ENCODE data around the gene VWC2L. TPM values are rescaled to one million over a fixed set of nuclear protein-coding genes. Genes with fewer than 3 reads are reported as not detected.
A peak's percentile ranks its signal among the peaks of the same experiment; 100 is the strongest.

The VWC2L gene
- total and polyA plus RNA-seq, 2 experiments from 2014 or later: not detected

DNA sequence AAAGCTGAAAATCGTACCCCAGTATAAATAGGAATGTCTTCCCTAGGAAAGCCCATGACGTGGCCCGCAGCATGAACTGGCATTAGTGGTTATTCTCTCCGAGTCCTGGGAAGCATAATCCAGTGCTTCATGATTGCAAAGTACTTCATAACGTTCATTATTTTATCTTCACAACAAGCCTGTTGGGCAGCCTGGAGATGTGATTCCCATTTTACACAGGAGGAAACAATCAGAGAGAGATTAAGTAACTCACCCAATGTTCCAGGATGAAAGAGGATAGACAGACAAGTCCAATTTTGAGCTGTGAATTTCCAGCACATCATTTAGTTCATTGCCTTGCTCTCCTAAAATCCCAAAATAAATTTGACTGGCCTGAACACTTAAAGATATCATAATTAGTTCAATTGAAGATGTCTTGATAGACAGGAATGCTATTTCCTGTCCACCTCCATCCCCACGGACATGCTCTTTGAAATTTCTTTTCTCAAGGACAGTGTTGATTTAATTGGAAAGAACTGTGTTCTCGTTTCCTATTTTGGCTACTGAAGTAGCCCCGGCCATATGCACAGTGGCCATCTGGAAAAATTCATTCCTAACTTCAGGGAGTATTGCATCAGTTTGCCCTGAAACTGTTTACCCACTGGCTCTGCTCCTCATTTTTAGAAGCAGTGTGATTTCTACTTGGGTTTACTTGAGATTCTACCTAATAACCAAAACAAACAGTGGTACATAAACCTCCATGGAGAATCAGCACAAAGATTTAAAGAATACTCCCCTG is 93.9 kb downstream of the VWC2L start:
- 15 to 17% methylated on average over 8 of the region's 8 CpGs for WGBS, 2 experiments (ENCODE audit: low coverage in 1 of 2, low lambda C conversion rate in 2 of 2, missing lambda C conversion rate in 2 of 2)

DNA sequence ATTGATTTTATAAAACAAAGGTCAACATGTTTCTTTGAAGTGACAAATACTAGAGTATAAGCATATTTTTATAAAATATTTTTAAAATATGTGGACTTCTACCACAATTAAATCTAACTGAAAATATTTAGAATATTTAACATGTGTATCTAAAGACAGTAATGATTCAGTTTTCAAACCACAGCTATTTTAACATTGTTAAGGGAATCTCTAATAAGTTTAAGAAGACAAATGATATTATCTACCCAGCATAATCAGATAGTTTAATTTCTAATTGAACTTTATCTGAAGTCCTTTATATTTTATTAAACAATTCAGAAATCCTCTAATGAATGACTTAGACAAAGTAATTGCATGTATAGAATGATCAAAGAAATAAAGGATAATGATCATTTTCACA is 96.2 kb downstream of the VWC2L start:
- H3K9ac ChIP-seq: no peak overlapping the region
- H3K4me3 ChIP-seq: no peak overlapping the region
- H3F3A ChIP-seq (ENCODE audit: insufficient read depth): no peaks in the 10 kb centered on the region
- H4K20me1 ChIP-seq (ENCODE audit: insufficient read depth): no peaks in the 10 kb centered on the region
- DNase-seq: no peak
- no peaks in the 10 kb centered on the region for H3K9me2 ChIP-seq (ENCODE audit: insufficient read depth)
- H3K27ac ChIP-seq: no peak overlapping the region
- no peak overlapping the region for H3K4me2 ChIP-seq (ENCODE audit: unreplicated experiment)
- in situ Hi-C loops (cut with MboI): no loop called here
- H3K79me2 ChIP-seq (ENCODE audit: insufficient read depth): no peaks in the 10 kb centered on the region
- H3K4me1 ChIP-seq (ENCODE audit: insufficient read depth): no peaks in the 10 kb centered on the region
- no peaks in the 10 kb centered on the region for H3K36me3 ChIP-seq (ENCODE audit: low read depth)
- H3K27me3 ChIP-seq (replicated peaks; ENCODE audit: insufficient read depth): no peaks in the 10 kb centered on the region
- no peak overlapping the region for H2AFZ ChIP-seq
- H3K9me3 ChIP-seq (ENCODE audit: low read depth): no peaks in the 10 kb centered on the region
- TF ChIP-seq EZH2 (IDR thresholded peaks at IDR 0.05; ENCODE audit: insufficient read depth, poor library complexity, severe bottlenecking) (no peak), EZH2phosphoT487 (IDR thresholded peaks at IDR 0.05; ENCODE audit: insufficient read depth, low read depth) (no peak)

More for the DNA sequence above, 93.9 kb downstream of the VWC2L start:
- Histone ChIP-seq H4K20me1 (ENCODE audit: insufficient read depth) (no peaks in the 10 kb centered on the region), H3K36me3 (ENCODE audit: low read depth) (no peaks in the 10 kb centered on the region), H3K4me3 (no peak overlapping the region), H3K79me2 (ENCODE audit: insufficient read depth) (no peaks in the 10 kb centered on the region), H3K4me1 (ENCODE audit: insufficient read depth) (no peaks in the 10 kb centered on the region), H3K9me2 (ENCODE audit: insufficient read depth) (no peaks in the 10 kb centered on the region), H3K9me3 (ENCODE audit: low read depth) (no peaks in the 10 kb centered on the region), H3K9ac (no peak overlapping the region), H2AFZ (0 out of 2 replicates have a peak overlapping the region, but pooled peaks have one; percentile 16), H3K27ac (no peak overlapping the region), H3F3A (ENCODE audit: insufficient read depth) (no peaks in the 10 kb centered on the region), H3K27me3 (replicated peaks; ENCODE audit: insufficient read depth) (no peaks in the 10 kb centered on the region), H3K4me2 (ENCODE audit: unreplicated experiment) (no peak overlapping the region)
- in situ Hi-C loops (cut with MboI): no loop called here
- no peak for TF ChIP-seq EZH2 (IDR thresholded peaks at IDR 0.05; ENCODE audit: insufficient read depth, poor library complexity, severe bottlenecking)
- TF ChIP-seq EZH2phosphoT487 (IDR thresholded peaks at IDR 0.05; ENCODE audit: insufficient read depth, low read depth): no peak
- DNase-seq: no peak

DNA sequence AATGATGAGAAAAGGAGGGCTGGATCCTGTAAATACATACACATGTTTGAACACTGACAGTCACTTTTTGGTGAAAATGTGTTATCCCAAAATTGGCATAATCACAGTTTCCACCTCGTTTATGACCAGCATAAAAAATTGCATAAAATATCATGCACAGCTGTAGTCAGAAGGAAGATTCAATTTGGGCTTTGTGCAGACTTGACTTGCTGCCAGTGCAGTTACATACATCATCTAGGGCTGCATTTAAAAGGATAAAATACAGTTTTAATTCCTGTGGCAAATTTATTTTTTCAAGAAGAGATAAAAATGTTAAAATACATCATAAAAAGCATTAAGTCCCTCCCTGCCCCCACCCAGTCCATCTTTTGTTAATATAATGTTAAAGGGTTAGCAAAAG is 103.8 kb downstream of the VWC2L start:
- Histone ChIP-seq H3K27me3 (replicated peaks; ENCODE audit: insufficient read depth) (no peaks in the 10 kb centered on the region), H3K27ac (no peak overlapping the region), H3K9ac (no peak overlapping the region), H3K36me3 (ENCODE audit: low read depth) (no peaks in the 10 kb centered on the region), H3K79me2 (ENCODE audit: insufficient read depth) (no peaks in the 10 kb centered on the region), H3K4me1 (ENCODE audit: insufficient read depth) (no peaks in the 10 kb centered on the region), H3K9me3 (ENCODE audit: low read depth) (no peaks in the 10 kb centered on the region), H2AFZ (no peak overlapping the region), H3K4me3 (no peak overlapping the region), H4K20me1 (ENCODE audit: insufficient read depth) (no peaks in the 10 kb centered on the region), H3K9me2 (ENCODE audit: insufficient read depth) (no peaks in the 10 kb centered on the region), H3F3A (ENCODE audit: insufficient read depth) (no peaks in the 10 kb centered on the region), H3K4me2 (ENCODE audit: unreplicated experiment) (no peak overlapping the region)
- no peak for DNase-seq
- in situ Hi-C loops (cut with MboI): no loop called here
- 0% methylated on average over 1 of the region's 1 CpG for WGBS, 2 experiments (ENCODE audit: low coverage in 1 of 2, low lambda C conversion rate in 2 of 2, missing lambda C conversion rate in 2 of 2)
- TF ChIP-seq EZH2phosphoT487 (IDR thresholded peaks at IDR 0.05; ENCODE audit: insufficient read depth, low read depth) (no peak), EZH2 (IDR thresholded peaks at IDR 0.05; ENCODE audit: insufficient read depth, poor library complexity, severe bottlenecking) (no peak)

DNA sequence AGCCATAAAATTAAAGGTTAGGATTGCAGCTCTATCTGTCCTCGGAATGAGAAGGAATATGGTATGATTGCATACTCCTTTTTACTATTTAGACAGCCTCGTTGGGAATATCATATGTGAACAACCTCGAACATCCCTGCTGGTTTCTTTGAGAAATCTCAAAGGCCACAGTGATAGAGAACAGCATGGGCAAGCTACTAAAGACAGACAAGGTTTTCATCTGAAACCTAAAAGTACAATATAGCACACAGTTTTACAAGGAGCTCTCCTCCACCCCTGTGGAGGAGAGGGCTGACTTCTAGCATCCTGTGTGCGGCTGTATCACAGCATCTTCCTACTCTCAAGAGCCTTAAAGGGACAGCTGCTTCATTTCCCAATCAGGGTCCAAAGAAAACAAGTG is 104.3 kb downstream of the VWC2L start:
- Histone ChIP-seq H3K4me2 (ENCODE audit: unreplicated experiment) (no peak overlapping the region), H3K27me3 (replicated peaks; ENCODE audit: insufficient read depth) (no peaks in the 10 kb centered on the region), H3K4me3 (no peak overlapping the region), H3K27ac (no peak overlapping the region), H2AFZ (no peak overlapping the region), H3K9me3 (ENCODE audit: low read depth) (no peaks in the 10 kb centered on the region), H3F3A (ENCODE audit: insufficient read depth) (no peaks in the 10 kb centered on the region), H3K9me2 (ENCODE audit: insufficient read depth) (no peaks in the 10 kb centered on the region), H4K20me1 (ENCODE audit: insufficient read depth) (no peaks in the 10 kb centered on the region), H3K79me2 (ENCODE audit: insufficient read depth) (no peaks in the 10 kb centered on the region), H3K9ac (no peak overlapping the region), H3K4me1 (ENCODE audit: insufficient read depth) (no peaks in the 10 kb centered on the region), H3K36me3 (ENCODE audit: low read depth) (no peaks in the 10 kb centered on the region)
- TF ChIP-seq EZH2 (IDR thresholded peaks at IDR 0.05; ENCODE audit: insufficient read depth, poor library complexity, severe bottlenecking) (no peak), EZH2phosphoT487 (IDR thresholded peaks at IDR 0.05; ENCODE audit: insufficient read depth, low read depth) (no peak)
- no peak for DNase-seq
- WGBS, 2 experiments (ENCODE audit: low coverage in 1 of 2, low lambda C conversion rate in 2 of 2, missing lambda C conversion rate in 2 of 2): 7% methylated on average over 4 of the region's 4 CpGs
- in situ Hi-C loops (cut with MboI): no loop called here
